HG02759 (cell line): Measurements from ENCODE around the gene ALDH1A3.

Experiments
- ATAC-seq: cut with Tn5 transposase; IDR thresholded peaks from one replicate; pipeline ENCODE4 v1.9.1; 2021; ENCODE audit warnings: mild to moderate bottlenecking, moderate library complexity; ENCODE audit not compliant: unreplicated experiment

The ALDH1A3 gene

DNA sequence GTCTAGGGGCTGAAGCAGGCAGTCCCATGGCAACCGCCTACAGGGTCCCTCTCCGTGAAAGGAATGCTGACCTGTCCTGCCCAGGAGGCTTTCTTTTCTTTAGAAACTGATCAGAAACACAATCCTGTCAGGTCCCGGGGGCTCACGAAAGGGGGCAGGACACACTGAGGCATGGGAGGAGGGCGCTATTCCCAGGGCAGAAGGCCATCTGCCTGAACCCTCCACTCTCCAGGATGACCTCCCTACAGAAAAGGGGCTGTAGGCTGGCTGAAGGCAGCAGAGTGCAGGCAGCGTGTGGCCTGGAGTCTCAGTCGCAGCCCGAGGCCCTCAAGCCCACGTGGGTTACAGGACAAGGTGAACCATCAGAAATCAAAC lies 21.2 kb downstream of the ALDH1A3 start:
- ATAC-seq, result no peak

DNA sequence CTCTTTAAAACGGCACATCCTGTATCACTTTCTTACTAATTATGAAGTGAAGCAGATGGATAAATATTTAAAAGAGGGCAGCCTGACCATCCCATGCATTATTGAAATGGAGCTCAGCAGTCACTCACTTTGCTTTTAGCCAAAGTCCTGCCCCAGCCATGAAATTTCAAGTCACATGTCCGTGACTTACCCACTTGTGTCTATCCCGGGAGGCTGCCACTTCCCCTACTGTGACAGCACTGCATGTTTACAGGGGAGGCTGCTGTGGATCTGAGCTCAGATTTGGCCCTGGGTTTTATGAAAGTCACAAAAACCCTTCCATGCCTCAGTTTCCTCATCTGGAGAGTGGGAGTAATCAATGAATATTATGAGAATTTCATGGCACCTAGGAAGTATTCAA lies 21.7 kb downstream of the ALDH1A3 start:
- no peak for ATAC-seq

DNA sequence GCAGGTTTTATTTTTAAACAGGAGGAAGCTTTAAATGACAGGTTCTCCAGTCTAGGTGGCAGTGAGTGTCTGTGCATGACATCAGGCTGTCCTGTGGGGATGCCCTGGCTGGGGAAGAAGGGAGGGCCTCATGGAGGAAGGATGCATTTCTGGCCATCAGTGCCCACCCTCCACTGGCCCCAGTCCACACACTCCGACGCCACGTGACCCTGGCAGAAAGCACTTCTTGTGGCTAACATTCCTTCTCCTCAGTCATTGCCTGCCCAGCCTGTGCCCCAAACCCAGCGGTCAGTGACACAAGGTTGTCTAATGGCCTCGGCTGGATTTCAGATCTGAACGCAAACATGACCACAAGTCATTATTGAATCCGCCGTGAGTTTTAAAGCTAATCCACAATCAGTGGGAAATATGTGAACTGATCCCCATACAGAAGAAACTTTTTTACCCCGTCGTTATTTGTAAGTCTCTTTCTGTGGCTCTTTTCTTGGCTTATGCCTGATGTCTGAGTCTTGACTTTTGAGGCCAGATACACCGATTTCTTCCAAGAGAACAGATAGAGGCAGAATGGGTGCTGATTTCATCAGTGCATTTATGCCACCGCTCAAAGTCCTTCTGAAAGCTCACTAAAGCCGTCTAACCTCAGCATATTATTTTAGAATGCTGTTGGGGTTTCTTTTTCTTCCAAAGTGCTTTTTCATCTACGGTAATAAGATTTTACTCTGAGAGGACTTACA lies 22.2 kb downstream of the ALDH1A3 start:
- no peak for ATAC-seq

DNA sequence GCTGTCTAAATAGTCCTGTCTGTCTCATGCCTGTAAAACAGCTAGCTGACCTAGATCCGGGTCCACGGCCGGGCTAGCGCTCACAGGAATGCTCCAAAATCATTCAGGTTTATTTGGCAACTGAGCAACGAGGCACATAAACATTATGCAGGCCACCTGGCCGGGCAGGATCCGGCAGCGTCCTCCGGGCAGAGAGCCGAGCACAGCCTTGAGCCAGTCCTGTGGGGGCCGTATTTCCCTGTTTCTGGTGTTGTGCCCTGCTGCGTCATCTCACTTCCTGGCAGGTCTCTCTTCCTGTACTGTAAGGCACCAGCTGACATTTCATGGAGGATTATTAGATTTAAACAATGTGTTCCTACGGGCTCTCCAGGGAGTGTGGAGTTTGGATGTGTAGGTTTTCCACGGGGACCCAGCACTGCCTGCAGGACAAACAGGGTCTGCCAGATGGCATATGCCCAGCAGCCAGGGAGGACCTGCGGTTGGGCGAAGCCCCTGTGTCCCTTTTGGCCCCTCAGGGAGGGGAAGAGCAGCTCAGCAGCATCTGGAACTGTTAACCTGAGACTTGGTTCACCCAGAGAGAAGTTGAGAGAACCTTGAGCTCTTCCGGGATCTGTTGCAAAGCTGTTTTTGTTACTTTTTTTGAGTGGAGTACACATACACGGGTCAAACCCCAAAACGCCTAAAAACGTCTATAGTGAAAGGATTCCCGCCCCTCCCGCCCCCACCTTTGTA lies 23.0 kb downstream of the ALDH1A3 start:
- ATAC-seq, result no peak

DNA sequence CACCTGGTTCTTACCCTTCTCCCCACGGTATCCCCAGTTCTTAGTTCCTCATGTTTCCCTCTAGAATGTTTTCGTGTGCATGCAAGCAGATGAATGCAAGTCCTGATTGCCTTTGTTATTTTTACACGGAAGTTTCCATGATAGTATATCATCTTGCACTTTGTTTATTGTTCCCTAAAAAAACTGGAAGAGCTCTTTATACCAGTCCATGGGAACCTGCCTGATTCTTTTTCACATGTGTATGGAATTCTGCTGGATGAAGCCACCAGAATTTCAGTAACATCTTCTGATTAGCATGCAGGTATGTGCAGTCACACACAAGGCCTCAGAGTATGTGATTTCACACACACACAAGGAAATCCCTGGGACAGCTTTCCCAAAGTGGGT lies 23.5 kb downstream of the ALDH1A3 start:
- no peak for ATAC-seq

DNA sequence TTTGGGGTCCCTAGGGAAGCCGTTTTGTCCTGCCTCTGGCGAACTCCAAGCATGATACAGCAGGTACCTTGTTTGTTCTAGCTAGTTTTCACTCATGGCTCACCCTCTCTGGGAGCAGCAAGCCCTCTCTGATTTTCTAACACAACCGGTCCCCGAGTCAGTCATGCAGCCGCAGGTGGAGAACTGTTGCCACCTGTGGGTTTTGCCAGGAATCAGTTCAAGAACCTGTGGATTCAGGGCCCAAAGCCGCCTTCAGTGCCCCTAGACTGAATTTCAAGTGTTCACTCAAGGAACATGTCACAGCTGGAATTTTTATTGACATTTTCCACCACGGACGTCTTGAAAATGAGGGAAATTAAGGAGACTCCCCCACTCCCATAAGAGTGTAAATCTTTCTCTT lies 26.2 kb downstream of the ALDH1A3 start:
- no peak for ATAC-seq

DNA sequence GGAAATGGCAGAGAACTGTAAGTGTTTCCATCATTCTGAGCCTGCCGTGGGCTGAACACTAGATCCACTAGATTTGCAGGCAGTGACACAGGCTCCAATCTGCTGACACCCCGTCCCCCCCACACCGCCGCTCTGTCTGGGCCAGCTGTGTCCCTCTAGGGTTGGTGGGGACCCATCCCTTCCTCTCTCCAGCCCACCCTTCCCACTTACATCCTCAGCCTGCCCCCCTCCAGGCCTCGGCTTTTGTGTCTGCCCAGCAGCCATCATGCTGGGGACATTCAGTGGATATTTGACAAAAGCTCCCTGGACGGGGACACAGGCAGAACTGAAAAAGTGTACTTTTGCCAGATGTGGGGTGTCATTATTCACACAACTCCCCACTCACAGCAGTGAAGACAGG lies 28.8 kb downstream of the ALDH1A3 start:
- no peak for ATAC-seq

DNA sequence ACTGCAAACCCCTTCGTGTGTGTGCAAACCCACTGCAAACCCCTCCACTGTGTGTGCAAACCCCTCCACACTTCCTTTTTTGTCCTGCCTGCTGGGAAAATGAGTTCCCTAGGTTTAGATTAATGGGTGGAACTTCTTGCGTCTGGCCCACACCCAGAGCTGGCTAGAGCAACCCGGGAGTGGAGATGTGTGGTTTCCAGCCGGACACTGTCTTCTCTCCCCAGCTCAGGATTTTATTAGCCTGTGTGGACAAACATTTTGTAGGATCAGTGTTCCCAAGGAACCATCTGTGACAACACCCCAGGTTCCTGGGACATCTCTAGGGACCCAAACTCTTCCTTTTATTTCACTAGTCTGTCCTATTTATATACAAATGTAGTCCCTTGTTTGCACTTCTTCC lies 29.9 kb downstream of the ALDH1A3 start:
- ATAC-seq, result no peak

DNA sequence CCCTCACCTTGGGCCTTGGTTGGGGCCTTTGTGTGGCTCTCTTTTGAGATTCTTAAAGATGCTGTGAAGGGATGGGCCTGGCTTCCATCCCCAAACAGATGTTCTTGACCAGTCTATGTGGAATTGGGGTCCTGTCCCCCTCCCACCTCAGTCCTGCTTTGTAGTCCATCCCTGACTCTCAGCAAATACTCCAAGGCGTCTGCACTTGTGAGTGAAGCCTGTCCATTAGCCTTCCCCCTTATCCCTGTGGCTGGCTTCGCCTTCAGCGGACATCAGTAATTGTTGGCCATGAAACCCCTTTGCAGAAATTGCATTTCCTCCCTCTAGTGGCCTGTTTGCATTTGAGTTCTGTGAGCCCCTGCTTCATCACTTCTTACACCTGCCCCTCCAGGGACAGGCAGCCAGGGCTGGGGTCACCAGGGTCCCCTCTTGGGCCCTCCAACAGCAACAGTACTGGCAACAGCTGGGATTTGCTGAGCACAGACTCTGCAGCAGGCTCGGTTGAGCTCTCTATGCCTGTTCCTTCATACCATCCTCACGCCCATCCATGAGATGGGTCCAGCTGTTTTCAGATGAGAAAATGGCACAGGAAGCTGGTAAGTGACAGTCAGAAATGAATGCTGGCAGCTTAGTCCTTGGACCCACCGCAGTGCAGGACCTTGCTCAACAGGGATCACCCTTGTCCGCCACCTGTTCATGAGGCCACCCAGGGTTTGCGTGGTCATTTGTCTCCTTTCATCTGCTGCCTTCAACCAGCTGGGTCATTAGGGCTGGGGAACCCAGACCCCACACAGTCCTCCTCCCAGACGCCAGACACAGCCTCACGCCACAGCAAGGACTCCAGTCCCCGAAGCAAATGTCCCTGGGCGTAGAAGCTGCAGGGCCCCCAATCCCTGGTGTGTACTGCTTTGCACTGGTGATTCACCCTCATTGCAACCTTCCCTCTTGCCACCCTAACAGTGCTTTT lies 30.6 kb downstream of the ALDH1A3 start:
- ATAC-seq, result no peak

DNA sequence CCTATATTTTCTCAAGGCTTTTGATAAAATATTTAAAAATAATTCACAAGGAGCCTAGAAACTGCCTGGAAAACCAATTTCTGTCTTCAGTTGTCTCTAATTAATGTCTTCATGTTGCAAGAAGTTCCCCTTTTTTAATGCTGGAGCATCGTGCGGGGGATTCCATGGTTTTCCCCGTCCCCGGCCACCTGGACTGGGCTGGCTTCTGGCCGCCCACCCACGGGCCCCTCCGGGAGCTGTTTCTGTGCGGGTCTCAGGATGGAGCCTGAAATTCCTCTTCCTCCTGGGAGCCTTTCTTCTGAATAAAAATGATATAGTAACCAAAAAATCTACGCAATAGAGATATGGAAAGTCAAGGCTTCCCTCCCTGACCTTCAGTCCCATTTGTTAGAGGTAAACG lies 31.5 kb downstream of the ALDH1A3 start:
- no peak for ATAC-seq

DNA sequence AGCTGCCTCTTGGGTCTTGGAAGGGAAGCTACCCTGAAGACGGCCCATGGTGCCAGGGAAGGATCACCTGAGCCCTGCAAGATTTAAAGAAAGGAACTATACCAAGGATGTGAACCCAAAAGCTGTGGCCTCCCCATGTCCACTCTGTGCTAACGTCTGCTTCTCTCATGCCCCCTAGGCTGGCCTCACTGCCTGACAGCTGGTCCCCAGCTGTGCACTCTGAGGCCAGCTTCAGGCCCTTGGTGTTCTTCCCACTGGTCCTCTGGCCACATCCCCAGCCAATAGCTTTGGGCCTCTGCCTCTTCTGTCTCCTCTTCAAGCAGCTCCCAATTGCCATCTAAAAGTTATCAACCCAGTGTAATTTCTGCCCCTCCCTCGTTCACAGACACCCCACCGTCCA lies 34.3 kb downstream of the ALDH1A3 start:
- ATAC-seq, result no peak

DNA sequence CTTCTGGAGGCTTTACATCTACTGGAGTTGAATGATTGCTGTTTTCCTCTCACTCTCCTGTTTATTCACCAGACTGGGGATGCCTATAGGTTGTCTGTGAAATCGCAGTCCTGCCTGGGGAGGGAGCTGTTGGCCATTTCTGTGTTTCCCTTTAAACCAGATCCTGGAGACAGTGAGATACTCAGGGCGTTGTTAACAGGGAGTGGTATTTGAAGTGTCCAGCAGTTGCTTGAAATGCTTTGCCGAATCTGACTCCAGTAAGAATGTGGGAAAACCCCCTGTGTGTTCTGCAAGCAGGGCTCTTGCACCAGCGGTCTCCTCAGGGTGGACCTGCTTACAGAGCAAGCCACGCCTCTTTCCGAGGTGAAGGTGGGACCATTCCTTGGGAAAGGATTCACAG lies 35.2 kb downstream of the ALDH1A3 start:
- no peak for ATAC-seq

DNA sequence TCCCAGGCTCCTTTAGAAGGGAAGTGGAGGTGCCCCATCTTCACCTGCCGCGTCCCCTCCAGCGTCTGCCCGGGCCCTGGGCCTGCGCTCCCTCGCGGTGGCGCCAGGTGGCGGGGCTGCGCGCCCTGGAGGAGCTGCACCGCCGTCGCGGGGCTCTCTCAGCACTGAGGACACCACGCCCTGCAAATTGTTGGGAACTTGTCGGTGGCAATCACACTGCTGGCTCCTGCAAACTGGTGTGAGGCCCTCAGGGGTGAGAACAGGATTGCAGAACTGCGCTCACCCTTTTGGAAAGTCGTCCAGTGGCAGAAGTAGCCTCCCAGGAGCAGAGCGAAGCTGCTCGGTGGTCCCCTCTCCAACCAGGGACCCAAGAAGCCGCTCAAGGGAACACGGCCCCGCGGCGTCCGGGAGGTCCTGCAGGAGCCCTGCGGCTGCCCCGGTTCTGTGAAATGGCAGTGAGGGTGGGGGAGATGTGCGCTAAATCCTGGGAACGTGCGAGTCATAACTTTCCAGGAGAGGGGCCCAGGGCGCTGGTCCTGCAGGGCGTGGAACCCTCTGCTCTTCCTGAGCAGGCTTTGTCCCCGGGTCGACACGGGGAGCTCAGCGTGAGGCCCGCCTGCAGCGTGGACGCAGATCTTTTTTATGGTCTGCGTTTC lies 38.5 kb downstream of the ALDH1A3 start:
- peak; percentile 60 for ATAC-seq

DNA sequence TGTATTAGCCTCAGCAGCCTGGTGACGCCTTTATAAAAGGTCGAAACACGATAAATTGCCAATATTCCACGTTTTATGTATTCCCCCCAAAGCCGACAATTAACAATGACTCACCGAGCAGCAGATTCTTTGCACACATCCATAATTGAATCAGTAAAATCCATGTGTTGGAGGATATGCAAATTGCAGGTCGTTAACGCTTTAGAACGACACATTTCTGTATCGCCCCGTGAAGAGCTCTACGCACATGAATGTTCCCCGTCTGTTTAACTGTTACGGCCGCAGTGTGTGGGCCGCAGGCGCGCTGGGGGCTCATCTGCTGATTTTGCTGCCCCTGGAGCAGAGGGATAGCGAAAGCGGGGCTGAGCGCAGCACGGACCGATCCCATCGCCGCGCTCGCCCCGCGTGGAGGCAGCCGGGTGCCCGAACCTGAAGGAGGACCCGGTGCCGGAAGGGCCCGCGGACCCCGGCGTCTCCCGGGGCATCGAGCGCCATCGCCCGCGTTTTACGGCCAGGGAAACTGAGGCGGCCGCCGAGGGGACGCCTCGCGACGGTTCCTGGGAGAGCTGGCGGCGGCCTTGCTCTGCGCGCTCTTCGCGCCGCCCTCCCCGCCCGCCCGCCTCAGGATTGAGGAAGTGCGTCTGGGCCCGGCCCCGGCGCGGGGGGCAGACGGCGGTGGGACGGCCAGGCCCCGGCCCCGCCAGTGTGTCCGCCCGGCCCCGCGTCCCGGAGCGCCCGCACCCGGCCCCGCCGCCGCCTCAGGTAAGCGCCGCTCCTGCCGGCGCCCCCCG lies 39.3 kb downstream of the ALDH1A3 start, which contains the start of gene LRRK1:
Gene LRRK1 (plus strand): TSS at position 668 of the 791 bp plus-strand sequence. CDS start 5,276 bp downstream, outside the sequence.
- ATAC-seq, result peak; percentile 26

DNA sequence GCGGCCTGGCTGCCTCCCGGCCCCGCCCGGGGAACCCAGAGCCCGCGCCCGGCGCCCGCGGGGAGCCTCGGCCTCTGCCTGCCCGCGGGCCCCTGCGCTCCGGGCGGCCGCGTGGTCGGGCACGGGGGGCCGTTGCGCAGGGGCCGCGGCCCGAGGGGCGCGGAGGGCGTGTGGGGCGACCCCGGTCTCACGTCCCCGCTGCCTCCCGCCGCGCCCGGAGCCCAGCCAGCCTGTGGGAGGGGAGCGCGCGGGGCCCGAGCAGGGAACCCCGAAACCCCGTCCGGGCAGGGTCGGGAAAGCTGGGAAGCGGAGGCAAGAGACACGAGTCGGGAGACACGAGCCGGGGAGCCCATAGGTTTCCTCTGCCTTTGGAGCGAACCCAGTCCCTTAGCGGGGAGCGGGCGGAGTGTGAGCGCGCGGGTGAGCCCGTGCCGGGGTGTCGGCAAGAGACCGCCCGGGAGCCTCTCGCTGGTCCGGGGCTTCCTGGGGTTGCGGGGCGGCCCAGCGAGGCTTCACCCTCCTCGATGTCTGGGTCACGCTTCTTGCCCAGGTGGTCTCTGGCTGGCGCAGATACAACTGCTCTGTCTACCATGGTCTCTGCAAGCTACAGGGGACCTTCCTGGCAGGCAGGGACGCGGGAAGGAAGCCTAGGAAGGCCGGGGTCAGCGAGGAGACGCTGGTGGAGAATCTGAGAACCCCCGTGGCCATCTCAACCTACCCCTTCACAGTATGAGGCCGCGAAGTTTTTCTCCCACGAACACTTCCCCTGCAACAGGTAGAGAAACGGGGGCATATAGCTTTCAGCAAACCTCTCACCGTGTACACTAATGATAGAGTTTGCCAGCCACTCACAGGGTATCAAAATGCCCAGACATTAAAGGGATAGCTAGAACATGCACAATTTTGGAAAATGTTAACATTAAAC lies 40.1 kb downstream of the ALDH1A3 start:
- ATAC-seq, result peak; percentile 5

DNA sequence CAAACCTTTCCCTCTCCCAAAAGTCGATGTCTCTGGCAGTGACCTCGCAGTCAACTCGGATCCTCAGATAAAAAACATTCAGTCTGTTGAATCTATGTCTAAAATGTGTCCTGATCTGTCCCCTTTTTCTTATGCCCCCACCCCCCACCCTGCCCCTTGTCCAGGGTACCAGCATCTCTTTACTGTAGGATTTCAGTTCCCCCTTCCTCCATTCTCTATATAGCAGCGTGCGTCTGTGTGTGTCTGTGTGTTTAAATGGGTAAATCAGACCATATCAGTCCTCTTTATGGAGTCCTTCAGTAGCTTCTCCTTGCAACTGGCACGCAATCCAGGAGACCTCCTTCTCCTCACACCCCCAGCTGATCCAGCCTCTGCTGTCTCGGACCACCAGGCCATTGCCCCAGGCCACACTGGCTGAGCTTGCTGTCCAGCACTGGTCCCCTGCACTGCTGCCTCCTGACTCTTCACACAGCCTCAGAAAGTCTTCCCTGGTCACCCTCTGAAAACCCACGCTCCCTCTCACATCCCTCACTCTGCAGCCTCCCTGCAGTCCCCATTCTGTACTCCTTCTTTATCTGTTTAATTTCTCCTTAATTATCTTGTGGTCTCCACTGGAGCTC lies 41.0 kb downstream of the ALDH1A3 start:
- ATAC-seq, result no peak

DNA sequence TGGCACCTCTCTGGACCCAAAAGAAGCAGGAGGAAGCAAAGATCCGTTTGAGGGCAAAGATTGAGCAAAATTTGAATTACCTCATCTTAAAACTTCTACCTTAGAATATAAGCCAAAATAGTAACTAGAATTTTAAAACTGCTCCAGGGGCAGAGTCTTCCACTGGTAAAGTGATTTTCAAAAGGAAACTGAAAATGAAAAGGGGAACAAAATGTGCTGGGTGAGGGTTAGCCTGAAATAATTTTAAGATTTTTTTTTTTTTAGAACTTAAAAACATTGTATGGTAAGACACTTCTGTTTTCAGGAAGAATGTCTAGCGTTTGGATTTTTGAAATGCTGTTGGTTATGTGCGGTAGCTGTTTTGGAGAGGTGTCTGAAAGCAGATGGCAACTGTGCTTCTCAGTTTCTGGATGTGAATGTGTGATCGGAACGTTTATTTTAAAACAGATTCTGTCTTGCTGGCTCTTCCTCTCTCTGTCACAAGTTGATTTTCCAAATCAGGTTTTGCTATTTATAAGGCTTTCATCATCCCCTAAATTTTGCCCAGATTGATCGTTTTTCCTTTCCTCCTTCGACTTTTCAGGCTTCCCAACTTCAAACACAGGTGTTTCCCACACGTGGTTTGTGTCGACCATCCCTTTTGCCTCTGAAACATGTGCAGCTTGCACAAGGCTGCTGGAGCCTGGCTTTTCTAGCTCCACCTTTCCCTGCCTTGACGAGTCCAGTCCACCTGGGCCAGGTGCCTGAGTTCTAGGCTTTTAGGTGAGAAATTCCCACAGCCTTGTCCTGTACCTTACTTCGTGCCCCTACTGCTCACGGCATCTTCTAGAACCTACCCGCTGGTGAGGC lies 42.8 kb downstream of the ALDH1A3 start:
- ATAC-seq, result no peak

DNA sequence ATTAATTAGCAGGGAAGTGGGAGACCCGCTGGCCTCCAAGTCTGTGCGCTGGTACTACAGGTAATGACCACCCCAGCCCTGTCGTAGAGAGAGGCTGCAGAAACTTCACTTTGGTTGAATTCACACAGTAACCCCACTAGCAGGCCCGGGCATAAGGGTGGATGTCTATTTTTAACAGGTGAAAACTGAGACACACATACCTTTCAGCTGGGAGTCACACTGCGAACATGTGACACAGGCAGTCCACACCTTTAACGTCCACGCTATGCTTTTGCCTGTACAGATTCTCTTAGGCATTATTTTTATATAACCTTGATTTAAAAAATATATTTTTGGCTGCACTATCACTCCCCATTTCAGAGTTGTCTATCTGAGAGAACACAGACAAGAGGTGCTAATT lies 43.4 kb downstream of the ALDH1A3 start:
- no peak for ATAC-seq
